ENCODE data around the gene PLPP3.

GRCh38 chr1:56522680-56523079 is 56.7 kb downstream of the PLPP3 start:
- TF ChIP-seq CTCF (conservative IDR thresholded peaks at IDR 0.05; ENCODE audit: low read depth, low read length): no peak
- TF ChIP-seq EZH2 (IDR thresholded peaks at IDR 0.05; ENCODE audit: borderline replicate concordance, low read depth, low read length, poor library complexity, severe bottlenecking): no peak

Data from A673 (cell line).